AG04450 (cell line): Measurements from ENCODE around the gene LAMTOR2. TPM values are rescaled to one million over a fixed set of nuclear protein-coding genes. Genes with fewer than 3 reads are reported as not detected.
"Not testable (repeated sequence)": the region's sequence is repeated elsewhere in the genome, so short reads cannot be mapped to it uniquely, and the experiment has no call there.

Experiments used
- CTCF ChIA-PET: fragments of 300-600, 350-600 bp; formaldehyde crosslinking; extraction: SDS; loops from one replicate; lab custom pipeline; 2022; ENCODE audit warnings: antibody characterized with exemption, inconsistent platforms; lab: Charles Lee
- POLR2A ChIA-PET: fragments of 350-600 bp; formaldehyde crosslinking; extraction: SDS; loops from one replicate; lab custom pipeline; 2021; ENCODE audit warnings: antibody characterized with exemption, inconsistent platforms; lab: Yijun Ruan, JAX
- DNase-seq: peaks from one replicate; pipeline ENCODE4 v3.0.0-alpha.2; 2011; ENCODE audit warnings: low read depth, low spot score
- H3K27ac ChIP-seq: one replicate; pipeline ENCODE4 v1.5.1; 2012; ENCODE audit warnings: low read depth, low read length, control low read depth
- H3K27me3 ChIP-seq: one replicate; pipeline ENCODE4 v1.6.0; 2012; ENCODE audit warnings: low read length; ENCODE audit not compliant: control insufficient read depth, insufficient read depth
- H3K4me3 ChIP-seq: 2 replicates; pipeline ENCODE4 v1.5.1; 2011; ENCODE audit warnings: mild to moderate bottlenecking, low read depth, low read length, control low read depth
- H3K9me3 ChIP-seq: 2 replicates; pipeline ENCODE4 v1.5.1; 2012; ENCODE audit warnings: low read length; ENCODE audit not compliant: control insufficient read depth, insufficient read depth
- polyA plus RNA-seq: library from polyadenylated mRNA; depleted of rRNA; stranded (reverse); fragments of >200 nt; gene quantifications from 2 replicates; pipeline ENCODE4 v1.2.3, GENCODE V29; 2011
- TF ChIP-seq, protein P1 (sequence below): IDR thresholded peaks from 2 replicates; pipeline ENCODE4 v1.5.1; 2011; ENCODE audit warnings: low read depth, low read length, control low read depth, inconsistent platforms

The LAMTOR2 gene
- polyA plus RNA-seq, 1 experiment = 42.4 TPM

DNA sequence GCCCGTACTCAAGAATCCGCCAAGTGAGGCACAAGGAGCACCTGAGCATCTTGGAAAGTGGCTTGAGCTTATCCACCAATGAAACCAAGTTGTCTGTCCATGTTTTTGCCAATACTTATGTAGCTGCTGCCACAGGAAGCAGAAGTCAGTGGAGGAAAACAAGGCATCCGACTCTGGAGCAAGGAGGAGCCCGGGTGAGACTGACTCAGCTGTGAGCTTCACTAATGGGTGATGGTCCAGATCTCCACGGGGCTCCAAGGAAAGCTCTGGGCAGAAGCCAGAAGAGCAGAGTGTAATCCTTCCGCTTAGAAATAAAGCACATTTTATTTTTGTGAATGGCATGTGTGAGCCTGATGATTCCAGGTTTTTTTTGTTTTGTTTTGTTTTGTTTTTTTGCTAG lies 21.6 kb upstream of the LAMTOR2 start:
- TF ChIP-seq, protein P1, sequence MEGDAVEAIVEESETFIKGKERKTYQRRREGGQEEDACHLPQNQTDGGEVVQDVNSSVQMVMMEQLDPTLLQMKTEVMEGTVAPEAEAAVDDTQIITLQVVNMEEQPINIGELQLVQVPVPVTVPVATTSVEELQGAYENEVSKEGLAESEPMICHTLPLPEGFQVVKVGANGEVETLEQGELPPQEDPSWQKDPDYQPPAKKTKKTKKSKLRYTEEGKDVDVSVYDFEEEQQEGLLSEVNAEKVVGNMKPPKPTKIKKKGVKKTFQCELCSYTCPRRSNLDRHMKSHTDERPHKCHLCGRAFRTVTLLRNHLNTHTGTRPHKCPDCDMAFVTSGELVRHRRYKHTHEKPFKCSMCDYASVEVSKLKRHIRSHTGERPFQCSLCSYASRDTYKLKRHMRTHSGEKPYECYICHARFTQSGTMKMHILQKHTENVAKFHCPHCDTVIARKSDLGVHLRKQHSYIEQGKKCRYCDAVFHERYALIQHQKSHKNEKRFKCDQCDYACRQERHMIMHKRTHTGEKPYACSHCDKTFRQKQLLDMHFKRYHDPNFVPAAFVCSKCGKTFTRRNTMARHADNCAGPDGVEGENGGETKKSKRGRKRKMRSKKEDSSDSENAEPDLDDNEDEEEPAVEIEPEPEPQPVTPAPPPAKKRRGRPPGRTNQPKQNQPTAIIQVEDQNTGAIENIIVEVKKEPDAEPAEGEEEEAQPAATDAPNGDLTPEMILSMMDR = no peak
- ChIA-PET POLR2A (interaction anchor here (0.6 to 0.7 kb wide), 2 partner anchors 357 to 438 kb away, joined by 3 read pairs; no protein-coding TSS in a partner anchor), CTCF (interaction anchor here (1.0 kb wide), 1 partner anchor 43 kb away, joined by 3 read pairs; no protein-coding TSS in a partner anchor)
- H3K9me3 ChIP-seq = no peaks in the 10 kb centered on the region
- no peak overlapping the region for H3K4me3 ChIP-seq
- H3K27ac ChIP-seq = no peak overlapping the region
- no peaks in the 10 kb centered on the region for H3K27me3 ChIP-seq
- DNase-seq = no peak

DNA sequence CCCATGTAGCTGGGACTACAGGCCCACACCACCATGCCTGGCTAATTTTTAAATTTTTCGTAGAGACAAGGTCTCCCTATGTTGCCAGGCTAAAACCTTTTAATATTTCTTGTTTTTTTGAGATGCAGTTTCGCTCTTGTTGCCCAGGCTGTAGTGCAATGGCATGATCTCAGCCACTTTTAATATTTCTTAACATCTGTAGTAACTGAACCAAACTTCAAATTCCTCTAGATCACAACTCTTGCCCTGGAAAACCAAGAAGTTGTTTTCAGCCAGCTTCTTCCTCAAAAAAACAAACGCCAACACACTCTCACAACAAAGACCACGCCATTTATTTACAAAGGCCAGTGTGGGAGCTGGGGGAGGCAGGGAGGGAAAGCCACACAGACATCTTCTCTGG lies 19.6 kb upstream of the LAMTOR2 start:
- H3K27ac ChIP-seq, H3K27me3 ChIP-seq, CTCF ChIA-PET, DNase-seq, H3K4me3 ChIP-seq, POLR2A ChIA-PET, H3K9me3 ChIP-seq: not testable (repeated sequence)

DNA sequence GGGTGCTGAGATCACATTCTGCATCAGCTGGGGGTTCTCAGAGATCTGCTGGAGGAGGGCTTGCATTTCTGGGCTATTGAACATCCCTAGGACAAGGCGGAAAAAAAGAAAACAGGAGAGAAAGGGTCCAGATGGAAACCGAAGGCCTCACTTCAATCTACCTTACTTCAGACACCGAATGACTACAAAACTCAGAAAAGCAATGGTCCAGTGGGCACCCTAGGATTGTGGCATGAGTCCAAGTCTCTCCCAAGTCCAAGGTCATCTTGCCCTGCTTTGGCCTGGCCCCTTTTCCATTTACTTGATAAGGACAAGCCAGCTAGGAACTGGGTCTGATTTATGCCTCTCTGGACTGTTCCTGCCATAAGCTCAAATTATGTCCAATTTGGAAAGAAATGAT lies 11.8 kb upstream of the LAMTOR2 start:
- CTCF ChIA-PET = no interaction called here
- no peak overlapping the region for H3K4me3 ChIP-seq
- no peak overlapping the region for H3K27ac ChIP-seq
- H3K27me3 ChIP-seq = no peaks in the 10 kb centered on the region
- POLR2A ChIA-PET = no interaction called here
- no peak for DNase-seq
- H3K9me3 ChIP-seq = no peaks in the 10 kb centered on the region
- TF ChIP-seq, protein P1 = no peak

DNA sequence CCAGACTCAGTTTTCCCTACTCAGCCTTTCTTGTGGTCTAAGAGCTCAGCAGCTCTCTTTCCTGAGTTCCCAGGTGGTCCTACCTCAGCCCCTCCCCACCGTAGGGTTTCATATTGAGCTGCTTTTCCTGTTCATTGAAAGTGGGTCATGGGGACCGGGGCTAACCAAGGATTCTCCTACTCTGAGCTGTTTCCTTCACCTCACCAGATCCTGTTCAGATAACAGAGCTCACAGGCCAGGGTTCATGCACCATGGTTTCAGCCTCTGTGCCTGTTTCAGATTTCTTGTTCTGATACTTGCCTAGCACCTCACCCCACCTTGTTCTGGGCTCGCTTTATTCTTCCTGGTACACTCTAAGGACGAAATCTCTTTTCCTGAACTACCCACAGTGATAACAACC lies 9.5 kb upstream of the LAMTOR2 start:
- H3K27me3 ChIP-seq = no peaks in the 10 kb centered on the region
- H3K9me3 ChIP-seq = no peaks in the 10 kb centered on the region
- ChIA-PET POLR2A (no interaction called here), CTCF (interaction anchor here (1.1 to 1.2 kb wide), 2 partner anchors 55 to 955 kb away, joined by 3 to 4 read pairs; no protein-coding TSS in a partner anchor)
- no peak for DNase-seq
- TF ChIP-seq, protein P1 = no peak
- no peak overlapping the region for H3K4me3 ChIP-seq
- H3K27ac ChIP-seq = no peak overlapping the region

DNA sequence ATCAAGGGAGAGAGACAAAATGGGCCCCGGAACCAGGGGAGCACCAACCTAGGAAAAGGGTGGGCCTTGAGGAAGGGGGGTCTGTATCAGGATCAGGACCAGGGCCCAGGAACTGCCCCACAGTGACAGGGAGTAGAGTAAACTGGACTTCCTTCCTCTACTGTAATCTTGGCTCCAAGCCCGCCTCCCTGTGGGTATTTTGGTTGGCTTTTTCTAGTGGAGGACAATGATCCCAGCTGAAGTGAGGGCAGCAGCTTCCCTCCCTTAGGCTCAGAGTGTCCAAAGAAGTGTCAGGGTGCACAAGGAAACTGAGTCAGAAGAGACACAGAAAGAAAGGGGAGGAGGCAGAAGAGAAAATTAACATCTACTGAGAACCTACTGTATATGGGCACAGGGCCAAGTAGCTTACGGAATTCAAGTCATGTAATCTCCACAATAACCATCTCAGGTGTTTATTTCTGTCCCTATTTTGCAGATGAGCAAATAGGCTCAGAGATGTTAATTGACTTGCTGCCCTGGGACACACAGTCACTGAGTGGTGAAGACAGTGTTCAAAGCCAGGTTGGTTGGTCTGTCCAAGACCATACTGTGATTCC lies 5.8 kb upstream of the LAMTOR2 start:
- no peaks in the 10 kb centered on the region for H3K27me3 ChIP-seq
- TF ChIP-seq, protein P1 = no peak

More for the DNA sequence above, 5.8 kb upstream of the LAMTOR2 start:
- ChIA-PET POLR2A (no interaction called here), CTCF (interaction anchor here (1.6 kb wide), 1 partner anchor 59 kb away, joined by 3 read pairs; no protein-coding TSS in a partner anchor)
- DNase-seq = no peak
- Histone ChIP-seq H3K9me3 (no peaks in the 10 kb centered on the region), H3K27ac (no peak overlapping the region), H3K4me3 (no peak overlapping the region)
